ENCODE results near the gene ERC2.

DNA sequence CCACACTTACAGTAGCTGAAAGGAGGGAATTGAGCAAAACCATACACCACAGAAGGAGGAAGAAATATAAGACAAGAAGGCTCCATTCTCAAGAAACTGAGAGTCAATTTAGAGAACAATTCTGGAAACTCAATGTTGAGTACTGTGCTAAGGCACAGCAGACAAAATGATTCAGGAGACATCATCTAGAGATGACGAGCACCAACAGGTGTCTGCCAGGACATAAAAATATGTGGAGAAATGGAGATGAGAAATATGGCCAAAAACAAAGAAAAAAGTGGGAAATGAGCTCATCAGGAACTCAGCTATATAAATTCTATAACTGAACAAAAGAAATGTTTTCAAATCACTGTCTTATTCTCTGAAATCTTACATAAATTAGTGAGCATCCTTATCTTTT is 343.7 kb downstream of the ERC2 start:
- TF ChIP-seq, protein P1, sequence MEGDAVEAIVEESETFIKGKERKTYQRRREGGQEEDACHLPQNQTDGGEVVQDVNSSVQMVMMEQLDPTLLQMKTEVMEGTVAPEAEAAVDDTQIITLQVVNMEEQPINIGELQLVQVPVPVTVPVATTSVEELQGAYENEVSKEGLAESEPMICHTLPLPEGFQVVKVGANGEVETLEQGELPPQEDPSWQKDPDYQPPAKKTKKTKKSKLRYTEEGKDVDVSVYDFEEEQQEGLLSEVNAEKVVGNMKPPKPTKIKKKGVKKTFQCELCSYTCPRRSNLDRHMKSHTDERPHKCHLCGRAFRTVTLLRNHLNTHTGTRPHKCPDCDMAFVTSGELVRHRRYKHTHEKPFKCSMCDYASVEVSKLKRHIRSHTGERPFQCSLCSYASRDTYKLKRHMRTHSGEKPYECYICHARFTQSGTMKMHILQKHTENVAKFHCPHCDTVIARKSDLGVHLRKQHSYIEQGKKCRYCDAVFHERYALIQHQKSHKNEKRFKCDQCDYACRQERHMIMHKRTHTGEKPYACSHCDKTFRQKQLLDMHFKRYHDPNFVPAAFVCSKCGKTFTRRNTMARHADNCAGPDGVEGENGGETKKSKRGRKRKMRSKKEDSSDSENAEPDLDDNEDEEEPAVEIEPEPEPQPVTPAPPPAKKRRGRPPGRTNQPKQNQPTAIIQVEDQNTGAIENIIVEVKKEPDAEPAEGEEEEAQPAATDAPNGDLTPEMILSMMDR (IDR thresholded peaks at IDR 0.05): no peak
- TF ChIP-seq POLR2A (IDR thresholded peaks at IDR 0.05): no peak

Measured in heart left ventricle (tissue), 13 donors.